B cell (primary cell): ENCODE measurements around the gene TRIM65. TPM values are rescaled to one million over a fixed set of nuclear protein-coding genes. Genes with fewer than 3 reads are reported as not detected.
A peak's percentile ranks its signal among the peaks of the same experiment; 100 is the strongest.

Source experiments
- ATAC-seq: fragments of 200-7000 bp; cut with Tn5 transposase; one replicate; pipeline ENCODE4 v1.10.0; 2021; ENCODE audit warnings: low read depth, mild to moderate bottlenecking, moderate number of reproducible peaks, moderate library complexity
- CTCF ChIA-PET: fragments of 350-600 bp; sonication (Branson Sonifier 250); formaldehyde crosslinking; loops from one replicate; lab custom pipeline; 2021; ENCODE audit warnings: antibody characterized with exemption, inconsistent platforms; lab: Charles Lee
- POLR2A ChIA-PET: fragments of 350-600 bp; sonication (Branson Sonifier 250); formaldehyde crosslinking; loops from one replicate; lab custom pipeline; 2021; ENCODE audit warnings: antibody characterized with exemption; lab: Charles Lee
- DNase-seq: peaks from one replicate; pipeline ENCODE4 v3.0.0; 2013
- H2AFZ ChIP-seq: 2 replicates; pipeline ENCODE4 v1.6.1; 2012; ENCODE audit warnings: mild to moderate bottlenecking, low read depth, low read length; ENCODE audit not compliant: insufficient read depth, poor library complexity, severe bottlenecking
- H3K27ac ChIP-seq, 2 donors: 1 replicate in 1 of 2; 2 replicates in 1 of 2; pipeline ENCODE4 v1.5.1; 2012 to 2013; ENCODE audit warnings: low read length in 2 of 2, mild to moderate bottlenecking in 2 of 2, moderate library complexity in 1 of 2
- H3K27me3 ChIP-seq, 4 experiments: fragments of 200-600 bp in 1 of 4; sonication (generic) in 1 of 4; replicated peaks in 1 of 4; 1 replicate in 2 of 4; 2 replicates in 2 of 4; pipeline versions ENCODE4 v1.6.1 to v1.7.0; 2013 to 2016; ENCODE audit warnings: low read length in 3 of 4, mild to moderate bottlenecking in 2 of 4, mixed read lengths in 1 of 4, moderate library complexity in 1 of 4; ENCODE audit not compliant: insufficient read depth in 4 of 4, control insufficient read depth in 3 of 4; ENCODE audit errors: control extremely low read depth in 1 of 4
- H3K36me3 ChIP-seq, 2 experiments: replicated peaks in 1 of 2; 1 replicate in 1 of 2; 2 replicates in 1 of 2; pipeline versions ENCODE4 v1.6.1 to v1.7.1; 2013; ENCODE audit warnings: low read length in 1 of 2; ENCODE audit not compliant: insufficient read depth in 2 of 2, control insufficient read depth in 1 of 2; ENCODE audit errors: control extremely low read depth in 1 of 2, extremely low read depth in 1 of 2
- H3K4me1 ChIP-seq, 2 donors: fragments of 200-600 bp in 1 of 2; sonication (generic) in 1 of 2; 1 replicate in 1 of 2; 2 replicates in 1 of 2; pipeline versions ENCODE4 v1.5.1 to v1.6.1; 2013 to 2017; ENCODE audit warnings: low read length in 2 of 2; ENCODE audit not compliant: control insufficient read depth in 2 of 2, insufficient read depth in 2 of 2
- H3K4me2 ChIP-seq: replicated peaks from 2 replicates; pipeline ENCODE3; 2012; ENCODE audit warnings: mild to moderate bottlenecking, low read depth, low read length; ENCODE audit not compliant: poor library complexity, severe bottlenecking
- H3K4me3 ChIP-seq, 5 experiments: fragments of 200-600 bp in 1 of 5; sonication (generic) in 1 of 5; 1 replicate in 3 of 5; 2 replicates in 2 of 5; pipeline versions ENCODE4 v1.5.1 to v1.7.0; 2011 to 2016; ENCODE audit warnings: low read length in 4 of 5, mild to moderate bottlenecking in 4 of 5, low read depth in 2 of 5, control low read depth in 1 of 5, moderate library complexity in 1 of 5; ENCODE audit not compliant: insufficient read depth in 1 of 5; ENCODE audit errors: control extremely low read depth in 1 of 5, extremely low read depth in 1 of 5
- H3K79me2 ChIP-seq: fragments of 200-600 bp; sonication (generic); one replicate; pipeline ENCODE4 v1.6.0; 2016; ENCODE audit warnings: low read length; ENCODE audit not compliant: control insufficient read depth, insufficient read depth
- H3K9ac ChIP-seq: fragments of 200-600 bp; sonication (generic); 2 replicates; pipeline ENCODE4 v1.6.1; 2017; ENCODE audit warnings: mild to moderate bottlenecking, low read length, moderate library complexity
- H3K9me3 ChIP-seq, 3 donors: one replicate each; pipeline versions ENCODE4 v1.6.1 to v1.7.1; 2013; ENCODE audit warnings: low read length in 2 of 3; ENCODE audit not compliant: control insufficient read depth in 2 of 3, insufficient read depth in 1 of 3; ENCODE audit errors: control extremely low read depth in 1 of 3
- H4K20me1 ChIP-seq: 2 replicates; pipeline ENCODE4 v1.6.0; 2012; ENCODE audit warnings: mild to moderate bottlenecking, low read length; ENCODE audit not compliant: insufficient read depth, control insufficient read depth, poor library complexity, severe bottlenecking
- H3K27ac Mint-ChIP-seq: one replicate; pipeline ENCODE4 v1.8.0; 2021; ENCODE audit warnings: mixed read lengths
- H3K27me3 Mint-ChIP-seq: one replicate; pipeline ENCODE4 v1.8.0; 2021; ENCODE audit warnings: mixed read lengths
- H3K4me1 Mint-ChIP-seq: one replicate; pipeline ENCODE4 v1.8.0; 2021; ENCODE audit warnings: mixed read lengths
- H3K4me3 Mint-ChIP-seq: one replicate; pipeline ENCODE4 v1.8.0; 2021; ENCODE audit warnings: mixed read lengths
- H3K9me3 Mint-ChIP-seq: one replicate; pipeline ENCODE4 v1.8.0; 2022; ENCODE audit warnings: mixed read lengths; ENCODE audit not compliant: insufficient read depth
- CTCF ChIP-seq: fragments of 200-600 bp; IDR thresholded peaks from one replicate; pipeline ENCODE4 v1.8.0; 2022; ENCODE audit warnings: antibody characterized with exemption, mild to moderate bottlenecking
- EZH2 ChIP-seq: IDR thresholded peaks from 2 replicates; pipeline ENCODE4 v1.6.1; 2012; ENCODE audit warnings: borderline replicate concordance, low read depth, mild to moderate bottlenecking, moderate library complexity, low read length; ENCODE audit not compliant: insufficient read depth, poor library complexity, severe bottlenecking
- WGBS: methylation state at CpG from one replicate; pipeline ENCODE4 v1.1.5; 2013; ENCODE audit warnings: missing lambda C conversion rate; ENCODE audit not compliant: insufficient coverage; 5-methylcytosine and 5-hydroxymethylcytosine counted together
- intact Hi-C: fragments of 100-400 bp; cut with micrococcal nuclease; formaldehyde crosslinking; loops from one replicate; pipeline ENCODE4 v1.10.0; 2022
- polyA plus RNA-seq: library from polyadenylated mRNA; depleted of rRNA; stranded (reverse); fragments of >200 nt; gene quantifications from 2 replicates; pipeline ENCODE4 v1.2.3, GENCODE V29; 2012
- total RNA-seq, 2 donors: library from RNA; stranded (reverse); fragments of 120-200 nt in 1 of 2; gene quantifications; 1 replicate in 1 of 2; 2 replicates in 1 of 2; pipeline versions ENCODE4 v1.2.3 to v1.2.4, GENCODE V29; 2013 to 2022

TRIM65 gene
- total and polyA plus RNA-seq, 2 donors (not counting 1 experiment from before 2014, with no cell fraction given): 16.8 to 40.7 TPM

GRCh38 chr17:75856062-75856756 is 40.5 kb downstream of the TRIM65 start:
- peak overlapping the region; percentile 46 to 98 (median 94) for H3K4me3 ChIP-seq
- ChIA-PET CTCF (interaction anchor here (0.7 to 4.1 kb wide), 14 partner anchors 12 to 400 kb away, joined by 3 to 53 read pairs (median 12); partner anchors contain the start of genes ACOX1, GALK1, MRPL38 and TEN1), POLR2A (interaction anchor here (0.6 to 3.6 kb wide), 14 partner anchors 11 to 768 kb away, joined by 3 to 82 read pairs (median 8); partner anchors contain the start of genes GALK1, TRIM47, TRIM65 and UNC13D)
- peaks cover 3 to 10% of the 10 kb centered on the region in 2 experiments for H3K36me3 ChIP-seq
- peak overlapping the region; percentile 89 to 92 for H3K27ac ChIP-seq
- peaks cover 34 to 56% of the 10 kb centered on the region in 2 donors for H3K4me1 ChIP-seq
- no peaks in the 10 kb centered on the region for H3K9me3 ChIP-seq
- DNase-seq (no peak), ATAC-seq (no peak)
- no peaks in the 10 kb centered on the region for H3K27me3 ChIP-seq
- peak overlapping the region; percentile 95 for H3K9ac ChIP-seq
- WGBS: under 1% methylated on average over 18 of the region's 24 CpGs
- H2AFZ ChIP-seq: peak overlapping the region; percentile 76
- Mint-ChIP-seq H3K4me3 (no peak overlapping the region), H3K9me3 (no peaks in the 10 kb centered on the region), H3K27ac (no peak overlapping the region), H3K4me1 (peaks cover 42% of the 10 kb centered on the region), H3K27me3 (no peaks in the 10 kb centered on the region)
- peak overlapping the region; percentile 85 for H3K4me2 ChIP-seq
- peaks cover 40% of the 10 kb centered on the region for H3K79me2 ChIP-seq
- H4K20me1 ChIP-seq: no peaks in the 10 kb centered on the region
- TF ChIP-seq CTCF (peak; percentile 2), EZH2 (no peak)
- intact Hi-C loops: loop anchor here (5.0 to 10.0 kb wide), 2 partner anchors 191 to 246 kb away; partner anchors contain the start of genes EXOC7, RECQL5 and SAP30BP
